NCI-H1092 (cell line): ENCODE data around the gene CEACAM8.
"Not testable (repeated sequence)": the region's sequence is repeated elsewhere in the genome, so short reads cannot be mapped to it uniquely, and the experiment has no call there.

Experiments used
- DNase-seq: peaks from one replicate; lab custom pipeline; 2025; lab: John Stamatoyannopoulos, UW

The CEACAM8 gene

DNA sequence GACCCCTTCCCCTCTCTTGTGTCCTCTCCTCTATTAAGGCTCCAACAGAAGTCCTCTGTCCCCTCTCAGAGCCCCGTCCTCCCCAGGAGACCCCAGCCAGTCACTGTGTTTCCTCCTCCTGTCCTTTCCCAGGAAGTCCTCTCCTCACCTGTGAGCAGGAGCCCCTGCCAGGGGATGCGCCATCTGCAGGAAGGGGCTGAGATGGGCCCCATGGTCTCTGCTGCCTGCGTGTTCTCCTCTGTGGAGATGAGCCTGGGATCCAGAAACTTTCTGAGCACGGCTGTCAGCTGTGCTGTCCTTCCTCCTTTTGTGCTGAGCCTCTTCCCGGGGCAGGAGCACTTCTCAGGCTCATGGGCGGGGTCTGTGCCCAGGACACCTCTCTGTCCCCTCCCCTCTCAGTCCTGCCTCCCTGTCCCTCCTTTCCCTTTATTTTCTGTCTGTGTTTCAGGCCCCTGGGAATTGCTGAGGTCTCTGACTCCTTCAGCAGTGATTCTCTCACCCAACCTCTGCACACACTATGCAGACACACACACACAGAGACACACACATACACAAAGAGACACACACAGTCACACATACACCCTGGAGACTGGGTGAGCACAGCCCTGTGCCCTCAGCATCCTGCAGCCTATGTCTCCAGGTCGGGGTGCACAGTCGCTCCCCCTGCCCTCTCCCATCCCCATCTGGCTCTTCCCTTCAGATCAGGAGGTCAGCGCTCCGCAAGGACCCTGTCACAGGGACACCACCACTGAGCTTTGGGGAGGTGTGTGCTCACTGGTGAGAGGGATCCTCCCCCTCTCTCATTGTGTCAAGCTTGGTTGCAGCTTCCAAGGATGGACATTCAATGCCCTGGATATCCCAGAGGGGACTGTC, at the start of gene CEACAM8:
TSS of gene CEACAM8 (minus strand) at position 308 of the 873 bp plus-strand sequence. CDS start at position 212, 96 bp downstream.
- DNase-seq: no peak

- DNase-seq: not testable (repeated sequence)
Observed at GRCh38 chr19:42639324-42640092, 44.8 kb upstream of the CEACAM8 start.

GRCh38 chr19:42635233-42635539, 40.5 kb upstream of the CEACAM8 start:
- no peak for DNase-seq

GRCh38 chr19:42634409-42635232, 39.9 kb upstream of the CEACAM8 start:
- no peak for DNase-seq

- no peak for DNase-seq
Observed at GRCh38 chr19:42629191-42629590, 34.5 kb upstream of the CEACAM8 start.

GRCh38 chr19:42628411-42629140, 33.9 kb upstream of the CEACAM8 start:
- DNase-seq: no peak

GRCh38 chr19:42627916-42628315, 33.2 kb upstream of the CEACAM8 start:
- no peak for DNase-seq

DNA sequence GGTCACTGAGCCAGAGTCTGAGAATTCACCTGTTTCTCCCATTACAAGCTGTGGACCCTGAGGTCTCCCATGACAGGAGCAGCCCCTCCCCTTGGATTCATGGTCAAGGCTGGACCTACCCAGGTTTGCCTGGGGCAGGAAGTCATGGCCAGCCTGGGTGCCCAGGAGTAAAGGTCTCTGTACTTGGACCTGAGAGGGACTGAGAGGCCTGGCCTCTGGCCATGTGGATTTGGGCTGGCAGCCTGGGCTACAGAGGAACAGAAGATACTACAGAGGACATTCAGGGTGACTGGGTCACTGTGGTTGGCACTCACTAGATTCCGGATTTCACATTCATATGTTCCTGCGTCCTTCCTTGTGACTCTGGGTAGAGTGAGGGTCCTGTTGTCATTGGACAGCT, 31.5 kb upstream of the CEACAM8 start:
- DNase-seq: no peak

GRCh38 chr19:42619271-42619670, 24.5 kb upstream of the CEACAM8 start:
- DNase-seq: no peak

- DNase-seq: no peak
Observed at GRCh38 chr19:42613666-42614065, 18.9 kb upstream of the CEACAM8 start.

- not testable (repeated sequence) for DNase-seq
Observed at GRCh38 chr19:42610401-42610915, 15.7 kb upstream of the CEACAM8 start.

- DNase-seq: peak; percentile 23
Observed at GRCh38 chr19:42606660-42607351, 12.1 kb upstream of the CEACAM8 start.

GRCh38 chr19:42601811-42602443, 7.2 kb upstream of the CEACAM8 start:
- no peak for DNase-seq

DNA sequence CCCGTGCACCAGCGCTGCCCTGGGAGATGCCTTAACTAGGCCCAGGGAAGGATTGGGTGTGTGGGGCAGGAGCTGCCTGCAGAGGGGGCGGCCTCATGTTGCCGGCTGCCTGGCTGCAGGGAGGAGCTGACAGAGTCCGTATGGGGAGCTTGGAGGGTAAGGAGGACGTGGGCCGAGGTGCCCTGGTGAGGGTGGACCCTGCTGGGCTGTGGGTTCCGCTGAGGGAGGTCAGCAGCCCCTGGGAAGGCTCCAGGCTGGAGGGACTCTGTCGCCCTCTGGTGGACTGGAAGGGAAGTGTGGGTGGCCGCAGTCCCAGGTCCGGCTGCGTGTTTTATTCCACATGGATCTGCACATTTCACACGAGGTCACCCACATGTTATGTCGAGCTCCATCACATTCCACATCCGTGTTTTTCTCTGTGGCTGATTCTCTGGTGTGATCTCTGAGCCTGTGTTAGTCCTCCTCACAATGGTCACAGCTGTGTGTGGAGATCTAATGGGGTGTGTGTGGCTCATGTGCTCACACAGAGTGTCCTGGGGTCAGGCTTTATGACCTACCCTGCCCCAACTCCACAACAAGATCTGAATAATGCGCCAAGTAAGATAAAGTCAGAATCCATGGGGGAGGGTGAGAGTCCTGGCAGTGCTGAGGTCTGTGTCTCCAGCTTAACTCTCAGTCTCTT, 1.8 kb upstream of the CEACAM8 start:
- no peak for DNase-seq

GRCh38 chr19:42595550-42596172, 937 bp upstream of the CEACAM8 start:
- DNase-seq: no peak

GRCh38 chr19:42589792-42590191, 4.9 kb downstream of the CEACAM8 start:
- no peak for DNase-seq

DNA sequence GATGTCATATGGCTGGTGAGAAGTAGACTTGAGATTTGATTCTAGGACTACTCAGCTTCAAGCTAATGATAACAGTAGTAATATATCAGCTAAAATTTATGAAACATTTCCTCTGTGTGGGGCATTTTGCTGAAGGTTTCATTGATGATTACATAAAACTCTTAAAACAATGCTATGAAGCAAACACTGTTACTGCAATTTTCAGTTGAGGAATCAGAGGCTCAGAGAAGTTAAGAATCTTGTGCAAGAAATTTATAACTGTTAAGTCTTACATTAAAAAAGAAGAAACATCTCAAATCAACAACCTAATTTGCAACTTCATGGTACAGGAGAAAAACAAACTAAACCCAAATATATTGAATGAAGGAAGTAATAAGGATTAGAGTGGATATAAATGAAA, 10.3 kb downstream of the CEACAM8 start:
- DNase-seq: no peak

- no peak for DNase-seq
Observed at GRCh38 chr19:42577016-42577415, 17.7 kb downstream of the CEACAM8 start.

- DNase-seq: no peak
Observed at GRCh38 chr19:42576241-42576640, 18.5 kb downstream of the CEACAM8 start.
